Measurements from ENCODE around the gene NAV1.
"Not testable (repeated sequence)": the region's sequence is repeated elsewhere in the genome, so short reads cannot be mapped to it uniquely, and the experiment has no call there.

NAV1 gene

DNA sequence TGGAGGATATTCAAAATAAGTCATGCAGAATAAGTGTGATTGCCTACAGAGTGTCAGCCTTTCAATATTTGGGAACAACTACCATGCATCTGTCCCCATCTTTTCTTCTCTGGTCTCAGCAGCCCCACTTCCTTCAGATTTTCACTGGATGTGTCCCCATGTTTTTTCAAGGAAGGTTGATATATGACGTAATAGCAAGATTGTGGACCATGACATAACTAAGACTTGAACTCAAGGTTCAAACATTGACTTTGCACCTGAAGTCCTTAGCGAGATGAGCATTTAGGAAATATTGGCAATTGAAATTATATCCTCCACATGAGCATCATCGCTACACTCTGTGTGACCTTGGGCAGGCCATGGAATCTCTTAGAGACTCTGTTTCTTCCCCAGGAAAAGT is 5.8 kb downstream of the NAV1 start:
- no peak for DNase-seq (ENCODE audit: low read depth, low spot score)

DNA sequence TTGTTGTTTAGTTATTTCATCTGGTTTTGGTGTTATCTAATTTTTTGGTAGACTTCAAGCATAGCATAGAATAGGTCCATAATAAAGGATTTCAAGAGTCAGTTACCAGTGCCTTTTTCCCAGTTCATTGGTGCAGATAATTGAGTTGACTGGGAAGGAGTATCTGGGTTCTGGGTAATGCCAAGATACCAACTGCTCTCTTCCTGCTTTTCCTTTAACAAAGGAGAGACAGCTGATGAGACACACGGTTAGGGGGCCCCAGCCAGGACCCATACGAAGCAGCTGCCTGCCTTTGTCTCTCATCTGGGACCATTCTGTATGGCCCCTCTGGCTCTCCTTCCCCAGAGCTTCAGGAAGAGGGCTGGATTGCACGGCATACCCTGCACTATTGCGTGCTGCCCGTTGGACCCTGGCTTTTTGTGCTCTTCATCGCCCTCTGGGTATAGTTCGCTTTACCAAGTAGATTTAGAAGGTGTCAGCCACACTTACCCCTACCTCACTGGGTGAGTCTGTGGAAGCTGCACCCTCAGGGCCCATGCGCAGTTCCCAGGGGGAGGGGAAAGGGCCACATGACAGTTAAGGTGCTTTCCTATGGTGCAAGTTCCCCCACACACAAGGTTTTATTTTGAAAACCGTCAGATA is 7.0 kb downstream of the NAV1 start:
- DNase-seq (ENCODE audit: low read depth, low spot score) = no peak

DNA sequence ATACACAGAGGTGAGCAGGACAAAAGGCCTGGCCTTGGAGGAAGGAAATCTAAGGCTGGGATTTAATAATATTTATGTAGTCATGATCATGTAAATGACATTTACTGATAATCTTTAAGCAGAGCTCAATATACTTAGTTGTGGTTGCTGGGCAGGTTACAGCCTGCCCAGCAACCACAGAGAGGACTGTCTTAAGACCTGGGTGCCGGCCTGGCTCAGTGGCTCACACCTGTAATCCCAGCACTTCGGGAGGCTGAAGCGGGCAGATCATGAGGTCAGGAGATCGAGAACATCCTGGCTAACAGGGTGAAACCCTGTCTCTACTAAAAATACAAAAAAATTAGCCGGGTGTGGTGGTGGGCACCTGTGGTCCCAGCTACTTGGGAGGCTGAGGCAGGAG is 10.6 kb downstream of the NAV1 start:
- DNase-seq (ENCODE audit: low read depth, low spot score) = not testable (repeated sequence)

DNA sequence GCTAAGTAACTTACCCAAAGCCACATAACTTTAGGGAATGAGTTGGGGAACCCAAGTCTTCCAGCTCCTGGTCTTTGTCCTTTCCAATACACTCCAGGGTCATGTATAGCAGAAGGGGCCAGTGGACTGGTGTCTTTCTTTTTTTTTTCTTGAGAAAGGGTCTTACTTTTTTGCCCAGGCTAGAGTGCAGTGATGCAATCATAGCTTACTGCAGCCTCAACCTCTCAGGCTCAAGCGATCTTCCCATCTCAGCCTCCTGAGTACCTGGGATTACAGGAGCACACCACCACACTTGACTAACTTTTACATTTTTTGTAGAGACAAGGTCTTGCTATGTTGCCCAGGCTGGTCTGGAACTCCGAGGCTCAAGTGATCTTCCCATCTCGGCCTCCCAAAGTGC is 12.2 kb downstream of the NAV1 start:
- DNase-seq (ENCODE audit: low read depth, low spot score) = no peak

DNA sequence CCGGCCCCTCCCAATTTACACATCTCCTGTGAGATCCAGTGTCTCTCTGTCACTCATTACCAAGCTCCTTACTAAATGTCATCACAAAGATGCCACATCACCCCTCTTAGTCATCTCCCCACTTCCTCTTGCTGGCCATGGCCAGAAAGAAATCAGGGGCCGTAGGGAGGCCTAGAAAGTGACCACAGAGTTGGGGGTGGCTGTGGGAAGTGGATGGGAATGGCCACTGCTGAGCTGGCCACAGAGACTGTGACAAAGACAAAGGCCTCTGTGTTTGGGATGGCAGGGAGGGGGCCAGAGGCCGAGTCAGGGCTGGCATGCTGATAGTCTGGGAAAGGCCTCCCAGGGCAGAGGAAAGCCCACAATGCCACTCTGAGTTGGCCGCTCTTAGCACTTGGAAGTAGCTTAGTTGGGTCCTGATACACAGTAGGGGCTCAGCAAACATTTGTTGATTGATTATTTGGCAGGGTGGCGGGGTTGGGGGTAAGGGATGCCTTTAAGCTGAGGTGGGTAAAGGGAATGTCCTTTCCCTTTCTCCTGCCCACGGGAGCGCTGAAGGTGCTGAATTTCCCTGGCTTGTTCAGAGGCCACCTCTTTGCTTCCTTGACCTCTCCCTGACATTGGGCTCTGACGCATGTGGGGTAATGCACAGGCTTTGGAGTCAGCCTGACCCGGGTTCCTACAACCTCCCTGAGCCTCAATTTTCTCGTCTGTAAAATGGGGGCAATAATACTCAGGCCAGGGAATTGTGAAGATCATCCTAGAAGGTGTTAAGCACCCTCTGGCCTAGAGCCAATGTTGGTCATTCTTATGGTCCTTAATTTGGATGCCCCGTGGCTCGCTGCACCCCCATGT is 13.2 kb downstream of the NAV1 start:
- DNase-seq (ENCODE audit: low read depth, low spot score) = no peak

DNA sequence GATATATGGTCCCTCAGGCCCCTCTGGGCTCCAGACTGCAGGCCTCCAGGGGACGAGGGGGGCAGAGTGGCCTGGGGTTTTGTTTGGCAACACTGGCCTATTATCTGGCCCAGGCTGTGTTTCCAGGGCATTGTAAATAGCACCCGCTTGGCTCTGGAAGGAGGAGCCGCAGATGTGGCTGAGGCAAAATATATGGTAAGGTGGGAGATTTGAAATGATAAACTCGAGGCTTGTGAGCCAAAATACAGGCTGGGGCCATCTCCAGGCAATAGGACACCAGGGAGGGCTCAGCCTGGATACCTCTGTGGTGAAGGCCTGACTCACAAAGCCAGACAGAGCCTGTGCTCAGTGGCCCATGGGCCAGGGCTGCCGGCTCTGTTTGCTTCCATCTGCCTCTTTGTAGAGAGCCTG is 14.0 kb downstream of the NAV1 start:
- no peak for DNase-seq (ENCODE audit: low read depth, low spot score)

DNA sequence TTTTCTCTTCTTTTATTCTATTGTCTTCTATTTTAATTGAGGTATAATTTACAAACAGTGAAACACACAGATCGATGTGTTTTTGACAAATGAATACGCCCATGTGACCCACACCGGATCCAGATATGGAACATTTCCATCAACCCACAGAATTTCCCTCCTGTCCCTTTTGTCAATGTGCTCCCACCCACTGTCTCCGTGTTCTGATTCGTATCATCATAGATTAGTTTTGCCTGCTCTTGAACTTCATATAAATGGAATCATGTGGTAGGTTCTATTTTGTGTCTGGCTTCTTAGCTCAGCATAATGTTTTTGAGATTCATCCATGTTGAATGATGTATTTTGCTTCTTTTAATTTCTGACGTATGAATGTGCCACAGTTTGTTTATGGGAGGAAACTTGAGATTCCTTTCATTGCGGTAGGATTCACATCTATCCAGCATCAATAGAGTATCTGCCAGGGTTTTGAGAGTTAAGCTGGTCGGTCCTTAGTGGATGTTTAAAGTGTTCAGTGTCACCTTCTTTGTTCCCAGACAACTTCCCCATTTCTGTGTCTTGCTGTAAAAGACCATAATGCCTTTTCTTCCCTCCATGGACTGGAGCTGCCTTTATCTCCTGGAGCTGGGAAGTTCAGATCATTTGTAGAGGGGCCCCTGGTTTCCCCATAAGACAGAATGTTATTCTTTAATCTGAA is 14.7 kb downstream of the NAV1 start:
- DNase-seq (ENCODE audit: low read depth, low spot score) = no peak

DNA sequence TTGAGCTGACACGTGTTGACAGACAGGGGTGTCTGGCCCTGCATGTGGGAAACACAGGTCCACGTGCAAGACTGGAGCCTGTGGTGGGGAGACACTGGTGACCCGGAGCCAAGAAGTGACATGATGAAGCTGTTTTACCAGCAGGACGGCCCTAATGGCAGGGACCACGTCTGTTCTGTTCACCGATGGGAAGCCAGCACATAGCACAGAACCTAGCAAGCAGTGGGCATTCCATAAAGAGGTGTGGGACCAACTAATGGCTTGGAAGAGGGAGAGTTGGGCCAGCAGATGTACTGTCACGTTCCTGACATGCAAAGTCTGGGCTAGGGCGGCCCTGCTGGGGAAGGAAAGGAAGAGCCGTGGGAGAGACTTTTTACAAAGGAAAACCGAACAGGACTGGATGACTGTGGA is 15.3 kb downstream of the NAV1 start:
- no peak for DNase-seq (ENCODE audit: low read depth, low spot score)

DNA sequence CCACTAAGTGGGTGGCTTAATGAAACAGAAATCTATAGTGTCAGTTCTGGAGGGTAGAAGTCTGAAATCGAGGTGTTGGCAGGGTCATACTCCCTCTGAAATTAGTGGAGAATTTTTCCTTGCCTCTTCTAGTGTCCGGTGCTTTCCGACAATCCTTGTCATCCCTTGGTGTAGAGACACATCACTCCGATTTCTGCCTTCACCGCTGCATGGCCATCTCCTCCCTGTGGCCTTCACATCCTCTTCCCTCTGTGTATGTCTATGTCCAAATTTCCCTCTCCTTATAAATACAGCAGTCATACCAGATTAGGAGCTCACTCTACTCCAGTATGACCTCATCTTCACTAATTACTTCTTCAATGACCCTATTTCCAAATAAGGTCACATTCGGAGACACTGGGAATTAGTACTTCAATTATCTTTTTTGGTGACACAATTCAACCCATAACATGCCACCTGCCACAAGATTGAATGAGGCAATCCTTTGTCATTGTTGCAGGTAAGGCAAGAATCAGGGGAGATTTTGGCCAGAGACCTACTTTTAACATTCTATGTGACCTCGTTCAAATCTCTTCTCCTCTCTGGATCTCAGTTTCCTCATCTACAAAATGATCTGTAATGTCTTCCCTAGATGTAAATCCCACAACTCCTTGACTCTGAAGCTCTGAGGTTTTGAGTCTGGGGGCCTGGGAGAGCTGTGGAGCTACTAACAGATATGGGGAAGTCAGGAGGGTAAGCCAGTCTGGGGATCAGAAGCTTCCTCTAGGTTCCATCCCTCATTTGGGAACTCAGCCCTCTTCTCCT is 16.1 kb downstream of the NAV1 start:
- DNase-seq (ENCODE audit: low read depth, low spot score) = no peak

DNA sequence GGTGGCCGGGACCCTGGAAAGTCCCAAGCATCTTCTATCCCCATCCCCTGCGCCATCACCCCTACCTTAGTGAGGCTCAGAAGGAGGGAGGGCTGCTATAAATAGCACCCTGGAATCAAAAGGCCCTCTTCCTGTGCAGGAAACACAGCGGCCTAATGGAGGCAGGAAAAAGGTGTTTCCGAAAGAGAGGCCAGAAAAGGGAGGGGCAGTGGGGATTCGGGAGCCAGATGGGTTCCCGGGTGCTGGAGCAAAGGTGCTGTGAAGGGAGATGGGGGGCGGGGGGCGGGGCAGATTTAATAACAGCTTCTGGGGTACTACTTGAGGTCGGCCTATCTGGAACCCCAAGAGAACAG is 16.6 kb downstream of the NAV1 start:
- DNase-seq (ENCODE audit: low read depth, low spot score) = no peak

DNA sequence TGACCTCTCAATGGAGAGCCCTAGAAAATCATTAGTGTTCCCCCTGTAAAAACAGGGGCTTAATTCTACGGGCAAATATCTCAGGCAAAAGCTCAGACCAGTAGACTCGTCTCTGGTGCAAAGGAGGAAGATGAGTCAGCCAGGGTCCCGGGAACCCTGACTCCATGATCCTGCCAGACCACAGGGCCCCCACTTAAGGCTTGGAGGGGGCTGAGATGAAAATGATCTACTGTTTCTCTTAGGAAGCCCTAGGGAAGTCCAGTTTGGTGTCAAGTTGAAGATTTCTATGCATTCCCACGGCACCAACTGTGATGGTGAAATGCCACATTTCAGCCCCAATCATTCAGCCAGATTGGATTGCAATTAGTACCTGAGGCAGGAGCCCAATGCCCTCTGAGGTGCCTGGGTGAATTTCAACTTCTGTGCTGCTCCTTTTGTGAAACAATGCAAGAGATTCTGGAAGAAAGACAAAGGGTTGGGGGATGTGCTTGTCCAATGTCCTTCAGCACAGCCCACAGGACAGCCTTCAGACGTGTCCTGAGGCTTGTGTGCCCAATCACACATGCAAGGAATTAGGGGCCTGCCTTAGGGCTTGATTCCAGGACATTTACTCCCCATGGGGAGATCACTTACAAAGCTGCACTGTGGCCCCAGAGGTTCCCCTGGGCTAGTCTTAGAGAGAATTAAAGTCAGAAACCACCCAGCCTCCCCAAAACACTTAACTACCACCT is 18.1 kb downstream of the NAV1 start:
- peak; percentile 55 for DNase-seq (ENCODE audit: low read depth, low spot score)

DNA sequence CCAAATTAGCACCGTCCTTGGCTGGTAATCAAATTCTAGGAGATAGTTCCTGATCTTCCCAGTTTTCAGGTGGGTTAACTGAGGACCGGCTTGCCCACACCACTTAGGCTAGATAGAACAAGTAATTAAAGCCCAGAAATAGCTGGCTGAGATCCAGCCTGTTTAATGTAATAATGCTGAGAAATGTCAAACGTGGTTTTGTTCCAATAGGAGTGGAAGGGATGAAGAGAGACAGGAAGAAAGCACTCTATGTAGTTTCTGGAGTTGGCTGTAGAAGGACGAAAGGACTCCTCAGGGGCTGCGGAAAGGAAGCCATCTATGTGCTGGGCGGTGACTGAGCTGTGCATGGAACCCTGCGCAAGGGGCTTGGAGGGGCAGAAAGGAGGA is 18.6 kb downstream of the NAV1 start:
- DNase-seq (ENCODE audit: low read depth, low spot score) = no peak

DNA sequence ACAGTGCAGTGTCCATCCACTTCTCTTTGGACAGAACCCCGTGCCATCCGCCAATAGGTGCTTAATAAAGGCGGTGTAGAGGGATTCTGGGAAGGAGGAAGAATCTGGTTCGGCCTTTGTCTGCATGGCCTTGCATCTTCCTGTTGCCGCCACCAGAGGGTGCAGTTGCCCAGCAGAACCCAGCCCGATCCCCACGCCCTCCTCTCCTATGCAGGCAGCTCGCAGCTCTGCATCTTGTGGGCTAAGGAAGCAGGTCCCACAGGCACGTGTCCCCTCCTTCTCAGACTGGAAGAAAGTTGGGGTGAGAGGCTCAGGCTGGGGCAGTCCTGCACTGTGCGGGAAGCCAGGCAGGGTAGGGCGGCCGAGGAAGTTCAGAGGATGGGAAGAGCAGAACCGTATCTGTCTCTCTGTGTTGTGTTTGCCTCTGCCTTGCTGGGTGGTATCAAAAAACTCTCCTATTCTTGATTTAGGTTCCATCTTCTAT is 20.8 kb downstream of the NAV1 start:
- peak; percentile 77 for DNase-seq (ENCODE audit: low read depth, low spot score)

DNA sequence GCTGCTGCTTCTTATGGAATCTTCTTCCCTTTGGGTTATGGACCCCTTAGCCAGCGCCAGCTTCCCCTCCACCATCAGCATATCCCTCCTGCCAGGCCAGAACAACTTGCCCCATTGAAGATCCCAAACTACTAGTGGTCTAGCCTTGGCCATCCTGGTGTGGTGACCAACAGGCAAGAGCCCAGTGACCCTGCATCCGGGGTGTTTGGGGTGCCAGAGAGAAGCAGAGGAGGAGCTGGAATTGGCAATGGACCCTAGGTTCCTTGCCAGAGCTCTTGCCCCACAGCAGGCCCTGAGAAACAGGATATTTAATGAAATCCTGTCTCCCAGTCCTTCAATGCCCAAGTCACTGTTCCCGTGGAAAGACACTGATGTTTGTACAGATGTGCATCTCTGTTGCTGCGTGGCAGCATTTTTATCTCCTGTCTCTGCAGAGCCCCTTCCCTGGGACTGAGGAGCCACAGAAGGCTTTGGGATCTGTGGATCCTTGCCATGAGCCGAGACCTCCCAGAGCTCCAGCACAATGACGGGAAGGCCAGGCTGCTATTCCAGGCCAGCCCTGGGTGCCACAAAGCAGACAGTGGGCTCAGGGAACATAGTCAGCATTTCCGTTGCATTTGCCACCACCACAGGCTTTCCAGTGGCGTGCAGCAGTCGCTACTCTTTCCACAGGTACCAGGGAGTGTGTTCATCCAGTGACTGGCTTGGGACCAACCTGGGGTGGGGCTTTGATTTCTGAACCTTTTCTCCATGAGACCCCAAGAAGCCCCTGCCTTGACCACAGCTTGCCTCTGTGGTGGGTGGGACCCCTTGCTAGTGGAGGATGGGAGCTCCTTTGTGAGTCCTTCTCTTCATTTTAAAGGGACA is 21.6 kb downstream of the NAV1 start:
- DNase-seq (ENCODE audit: low read depth, low spot score) = no peak

DNA sequence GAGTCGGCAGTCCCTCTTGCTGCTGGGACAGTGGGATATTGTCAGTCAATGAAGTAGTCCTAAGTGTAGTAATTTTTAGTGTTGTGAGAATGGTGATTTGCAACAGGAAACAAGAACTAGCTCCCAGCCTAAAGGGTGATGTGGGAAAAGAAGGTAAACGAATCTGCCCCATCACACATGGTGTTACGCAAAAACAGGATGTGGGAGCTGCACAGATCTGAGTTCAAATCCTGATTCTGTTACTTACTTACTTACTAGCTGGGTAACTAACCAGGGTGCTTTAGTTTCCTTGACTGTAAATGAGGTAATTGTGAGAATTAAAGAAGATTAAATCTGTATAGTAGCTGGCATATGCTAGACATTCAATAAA is 22.3 kb downstream of the NAV1 start:
- no peak for DNase-seq (ENCODE audit: low read depth, low spot score)

DNA sequence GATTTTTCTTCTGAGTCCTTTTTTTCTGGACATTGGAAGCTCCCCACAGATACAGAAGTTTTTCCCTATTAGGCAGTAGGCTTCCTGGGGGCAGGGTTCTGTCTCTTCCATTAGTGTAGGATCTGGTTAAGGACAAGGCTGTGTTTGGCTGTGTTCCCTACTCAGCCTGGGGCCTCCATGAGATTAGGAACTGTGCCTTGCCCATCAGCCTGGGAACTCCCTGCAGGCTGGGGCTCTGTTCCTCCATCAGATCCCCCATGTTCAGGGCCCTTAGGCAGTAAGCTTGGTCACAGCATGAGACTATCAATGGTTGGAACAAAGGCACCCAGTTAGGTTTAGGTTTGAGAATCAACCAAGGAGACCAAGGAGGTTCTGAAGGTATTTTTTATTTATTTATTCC is 22.7 kb downstream of the NAV1 start:
- DNase-seq (ENCODE audit: low read depth, low spot score) = no peak

DNA sequence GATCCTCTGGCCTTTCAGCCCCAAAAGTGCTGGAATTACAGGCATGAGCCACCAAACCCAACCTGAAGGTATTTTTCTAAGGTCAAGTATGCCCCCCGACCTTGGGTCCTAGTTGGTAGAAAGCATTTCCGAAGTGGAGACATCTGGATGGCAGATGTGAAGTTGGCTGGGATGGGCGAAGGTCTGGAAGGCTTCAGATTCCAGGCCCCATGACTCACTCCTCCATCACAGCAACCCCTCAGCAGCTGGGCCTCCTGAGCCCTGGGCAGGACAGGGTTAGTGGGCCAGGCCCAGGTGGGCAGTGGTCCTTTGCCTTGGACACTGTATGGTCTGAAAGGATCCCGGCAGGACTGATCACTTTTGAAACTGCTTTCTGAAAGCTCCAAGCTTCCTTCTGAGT is 23.3 kb downstream of the NAV1 start:
- no peak for DNase-seq (ENCODE audit: low read depth, low spot score)

DNA sequence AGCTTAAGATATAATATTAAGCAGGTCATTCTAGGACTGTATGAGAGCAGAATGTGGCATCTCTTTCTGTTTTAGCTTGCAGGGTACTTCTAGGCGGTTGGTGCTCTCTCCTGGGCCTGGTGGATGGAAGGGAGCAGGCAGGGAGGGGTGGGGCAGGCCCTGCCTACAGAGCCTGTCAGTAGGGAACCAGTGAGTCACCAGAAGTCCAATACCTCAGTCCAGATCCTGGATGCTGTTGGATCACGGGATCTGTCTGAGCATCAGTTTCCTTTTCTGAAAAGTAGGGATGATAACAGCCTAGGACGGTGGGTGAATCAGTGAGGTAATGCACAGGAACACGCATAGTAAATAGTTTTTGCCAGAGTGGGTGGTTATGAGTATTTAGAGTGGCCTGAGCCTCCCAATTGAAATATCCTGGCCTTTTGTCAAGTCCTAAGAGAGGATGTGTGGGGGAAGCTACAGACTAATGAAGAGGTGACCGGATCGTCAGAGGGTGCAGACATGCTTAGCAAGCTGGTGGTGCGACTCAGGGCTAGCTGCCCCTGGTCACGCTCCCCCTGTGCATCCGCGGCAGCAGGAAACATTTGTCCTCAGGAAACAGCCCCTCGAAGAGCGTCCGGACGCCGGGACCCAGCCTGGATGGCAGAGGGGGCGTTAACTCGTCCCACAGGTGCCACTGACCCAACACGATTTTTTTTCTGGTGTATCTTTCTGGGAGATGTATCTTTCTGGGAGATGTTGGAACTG is 23.9 kb downstream of the NAV1 start:
- no peak for DNase-seq (ENCODE audit: low read depth, low spot score)

DNA sequence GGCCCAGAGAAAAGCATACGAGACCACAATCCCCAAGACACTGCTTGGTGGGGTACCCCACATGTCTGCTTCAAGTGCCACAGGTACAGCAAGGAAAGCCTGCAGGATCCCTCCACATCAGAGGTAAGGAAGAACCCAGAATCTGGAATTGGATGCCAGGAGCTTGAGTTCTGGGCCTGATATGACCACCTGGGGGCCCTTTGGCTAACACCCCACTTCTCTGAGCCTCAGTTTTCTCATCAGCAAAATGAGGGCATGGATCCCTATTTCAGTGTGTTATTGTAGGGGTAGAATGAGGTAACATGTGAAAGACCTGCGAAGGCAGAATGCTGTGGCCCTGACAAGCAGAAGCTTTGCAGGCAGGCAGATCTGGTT is 24.5 kb downstream of the NAV1 start:
- DNase-seq (ENCODE audit: low read depth, low spot score) = no peak

DNA sequence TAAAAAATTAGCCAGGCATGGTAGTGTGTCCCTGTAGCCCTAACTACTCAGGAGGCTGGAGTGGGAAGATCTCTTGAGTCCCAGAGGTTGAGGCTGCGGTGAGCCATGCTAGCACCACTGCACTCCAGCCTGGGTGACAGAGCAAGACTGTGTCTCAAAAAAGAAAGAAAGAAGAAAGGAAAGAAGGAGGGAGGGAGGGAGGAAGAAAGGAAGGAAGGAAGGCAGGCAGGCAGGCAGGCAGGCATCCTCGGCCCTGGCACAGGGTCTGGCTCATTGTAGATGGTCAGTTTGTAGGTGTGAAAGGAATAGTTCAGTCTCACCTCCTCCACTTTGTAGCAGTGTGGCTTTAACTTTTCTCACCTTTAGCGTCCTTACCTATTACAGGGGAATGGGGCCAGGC is 25.0 kb downstream of the NAV1 start:
- DNase-seq (ENCODE audit: low read depth, low spot score) = no peak
